Measurements from ENCODE around the gene PARD3B. TPM values are rescaled to one million over a fixed set of nuclear protein-coding genes. Genes with fewer than 3 reads are reported as not detected.

Gene PARD3B
- total and polyA plus RNA-seq, 10 of the 15 experiments (the other 5 are each of a cell fraction or from before 2014, with no cell fraction given) = 0.01 to 0.54 (median 0.07) TPM; not detected in 7

- no TSS peak for BruUV-seq (replicated peaks)
- no peak overlapping the region for H3K27ac ChIP-seq (ENCODE audit: control insufficient read depth, insufficient read depth)
- FAIRE-seq (no peak), DNase-seq (ENCODE audit: low read depth, low spot score) (no peak), ATAC-seq (no peak)
- no peak overlapping the region for H3K4me3 ChIP-seq
- no peaks in the 10 kb centered on the region for H4K20me1 ChIP-seq (ENCODE audit: control insufficient read depth, insufficient read depth)
- no peak overlapping the region for H2AFZ ChIP-seq (ENCODE audit: control insufficient read depth, low read depth, low read length)
- no peaks in the 10 kb centered on the region for H3K36me3 ChIP-seq (ENCODE audit: control insufficient read depth in 2 of 2, insufficient read depth in 2 of 2, low read length in 1 of 2)
- in situ Hi-C loops (cut with MboI) = no loop called here
- 2% methylated on average over 3 of the region's 3 CpGs for WGBS (ENCODE audit: insufficient coverage, insufficient replicate concordance, low lambda C conversion rate, missing lambda C conversion rate)
- H3K9me3 ChIP-seq (replicated peaks; ENCODE audit: control insufficient read depth, insufficient read depth, low read length) = no peaks in the 10 kb centered on the region
- H3K4me2 ChIP-seq (ENCODE audit: control insufficient read depth, insufficient read depth) = no peak overlapping the region
- ChIA-PET POLR2A (no interaction called here), CTCF (no interaction called here), SMC1A (ENCODE audit: uncharacterized antibody, unreplicated experiment) (no interaction called here), RAD21 (ENCODE audit: unreplicated experiment) (no interaction called here)
- H3K4me1 ChIP-seq (ENCODE audit: control insufficient read depth, insufficient read depth, low read length) = no peaks in the 10 kb centered on the region
- H3K9ac ChIP-seq (ENCODE audit: control insufficient read depth, insufficient read depth, low read length) = no peak overlapping the region
- H3K27me3 ChIP-seq (replicated peaks in 1 of 2; ENCODE audit: control insufficient read depth in 2 of 2, insufficient read depth in 2 of 2, low read length in 1 of 2) = no peaks in the 10 kb centered on the region
- intact Hi-C loops (cut with micrococcal nuclease; ENCODE audit: unreplicated experiment) = no loop called here
- no peaks in the 10 kb centered on the region for H3K79me2 ChIP-seq (ENCODE audit: control insufficient read depth, insufficient read depth, low read length)
- no peak for TF ChIP-seq NFYB (IDR thresholded peaks at IDR 0.05; ENCODE audit: insufficient read depth, low read depth, low read length)
- no peak for TF ChIP-seq POLR2A (IDR thresholded peaks at IDR 0.05; ENCODE audit: low read depth, low read length)
- TF ChIP-seq CREB1 (IDR thresholded peaks at IDR 0.05; ENCODE audit: low read depth) = no peak
- TF ChIP-seq NR2C2 (IDR thresholded peaks at IDR 0.05; ENCODE audit: borderline replicate concordance, control insufficient read depth, insufficient read length, low read depth) = no peak
- no peak for TF ChIP-seq ZNF687 (IDR thresholded peaks at IDR 0.05)
- TF ChIP-seq NR2C1 (IDR thresholded peaks at IDR 0.05) = no peak
- TF ChIP-seq EED (IDR thresholded peaks at IDR 0.05; ENCODE audit: low read depth) = no peak
Measured at GRCh38 chr2:204725693-204726360, 180.6 kb downstream of the PARD3B start.
